ENCODE measurements around the gene CDKN1B. TPM values are rescaled to one million over a fixed set of nuclear protein-coding genes. Genes with fewer than 3 reads are reported as not detected.

Gene CDKN1B
- total and polyA plus RNA-seq, 2 of the 13 experiments (the other 11 are each of a cell fraction or from before 2014, with no cell fraction given) = 20.1 to 37.2 TPM

GRCh38 chr12:12696562-12697383, 20.4 kb upstream of the CDKN1B start (continued):
- no peak for TF ChIP-seq SRF (IDR thresholded peaks at IDR 0.05; ENCODE audit: low read depth, low read length)
- TF ChIP-seq, protein P1, sequence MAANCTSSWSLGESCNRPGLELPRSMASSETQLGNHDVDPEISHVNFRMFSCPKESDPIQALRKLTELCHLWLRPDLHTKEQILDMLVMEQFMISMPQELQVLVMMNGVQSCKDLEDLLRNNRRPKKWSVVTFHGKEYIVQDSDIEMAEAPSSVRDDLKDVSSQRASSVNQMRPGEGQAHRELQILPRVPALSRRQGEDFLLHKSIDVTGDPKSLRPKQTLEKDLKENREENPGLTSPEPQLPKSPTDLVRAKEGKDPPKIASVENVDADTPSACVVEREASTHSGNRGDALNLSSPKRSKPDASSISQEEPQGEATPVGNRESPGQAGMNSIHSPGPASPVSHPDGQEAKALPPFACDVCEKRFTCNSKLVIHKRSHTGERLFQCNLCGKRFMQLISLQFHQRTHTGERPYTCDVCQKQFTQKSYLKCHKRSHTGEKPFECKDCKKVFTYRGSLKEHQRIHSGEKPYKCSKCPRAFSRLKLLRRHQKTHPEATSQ (CRISPR knock-in tag; IDR thresholded peaks at IDR 0.05; ENCODE audit: borderline replicate concordance) = no peak
- no peak for TF ChIP-seq REL (CRISPR knock-in tag; conservative IDR thresholded peaks at IDR 0.05)
- TF ChIP-seq CCDC6 (CRISPR knock-in tag; IDR thresholded peaks at IDR 0.05) = 0 out of 2 replicates have a peak, but pooled peaks have one; percentile 27
- TF ChIP-seq, protein P2, sequence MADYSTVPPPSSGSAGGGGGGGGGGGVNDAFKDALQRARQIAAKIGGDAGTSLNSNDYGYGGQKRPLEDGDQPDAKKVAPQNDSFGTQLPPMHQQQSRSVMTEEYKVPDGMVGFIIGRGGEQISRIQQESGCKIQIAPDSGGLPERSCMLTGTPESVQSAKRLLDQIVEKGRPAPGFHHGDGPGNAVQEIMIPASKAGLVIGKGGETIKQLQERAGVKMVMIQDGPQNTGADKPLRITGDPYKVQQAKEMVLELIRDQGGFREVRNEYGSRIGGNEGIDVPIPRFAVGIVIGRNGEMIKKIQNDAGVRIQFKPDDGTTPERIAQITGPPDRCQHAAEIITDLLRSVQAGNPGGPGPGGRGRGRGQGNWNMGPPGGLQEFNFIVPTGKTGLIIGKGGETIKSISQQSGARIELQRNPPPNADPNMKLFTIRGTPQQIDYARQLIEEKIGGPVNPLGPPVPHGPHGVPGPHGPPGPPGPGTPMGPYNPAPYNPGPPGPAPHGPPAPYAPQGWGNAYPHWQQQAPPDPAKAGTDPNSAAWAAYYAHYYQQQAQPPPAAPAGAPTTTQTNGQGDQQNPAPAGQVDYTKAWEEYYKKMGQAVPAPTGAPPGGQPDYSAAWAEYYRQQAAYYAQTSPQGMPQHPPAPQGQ (CRISPR knock-in tag; IDR thresholded peaks at IDR 0.05; ENCODE audit: borderline replicate concordance) = no peak
- no peak for TF ChIP-seq ZSCAN20 (CRISPR knock-in tag; IDR thresholded peaks at IDR 0.05; ENCODE audit: borderline replicate concordance)
- no peak for TF ChIP-seq LRRFIP1 (CRISPR knock-in tag; conservative IDR thresholded peaks at IDR 0.05)
- no peak for TF ChIP-seq FOSL1 (CRISPR knock-in tag; IDR thresholded peaks at IDR 0.05; ENCODE audit: borderline replicate concordance)
- TF ChIP-seq PCBP1 (IDR thresholded peaks at IDR 0.05; ENCODE audit: borderline replicate concordance, low read depth, low read length) = no peak
- TF ChIP-seq SALL2 (CRISPR knock-in tag; IDR thresholded peaks at IDR 0.05) = no peak
- no peak for TF ChIP-seq ZNF225 (CRISPR knock-in tag; IDR thresholded peaks at IDR 0.05)
- TF ChIP-seq HOXD1 (CRISPR knock-in tag; IDR thresholded peaks at IDR 0.05) = no peak
- TF ChIP-seq ZNF337 (CRISPR knock-in tag; IDR thresholded peaks at IDR 0.05; ENCODE audit: borderline replicate concordance, low read depth) = no peak
- peak; percentile 34; the same call in 1 of the 2 replicates for TF ChIP-seq FOXP4 (CRISPR knock-in tag; IDR thresholded peaks at IDR 0.05)
- no peak for TF ChIP-seq BHLHE40 (IDR thresholded peaks at IDR 0.05; ENCODE audit: low read length)
- TF ChIP-seq ZBTB42 (CRISPR knock-in tag; IDR thresholded peaks at IDR 0.05) = no peak
- TF ChIP-seq RAD51 (IDR thresholded peaks at IDR 0.05; ENCODE audit: borderline replicate concordance) = no peak
- TF ChIP-seq, protein P3, sequence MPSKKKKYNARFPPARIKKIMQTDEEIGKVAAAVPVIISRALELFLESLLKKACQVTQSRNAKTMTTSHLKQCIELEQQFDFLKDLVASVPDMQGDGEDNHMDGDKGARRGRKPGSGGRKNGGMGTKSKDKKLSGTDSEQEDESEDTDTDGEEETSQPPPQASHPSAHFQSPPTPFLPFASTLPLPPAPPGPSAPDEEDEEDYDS (CRISPR knock-in tag; IDR thresholded peaks at IDR 0.05) = no peak
- 0 out of 2 replicates have a peak, but pooled peaks have one; percentile 23 for TF ChIP-seq ZNF350 (CRISPR knock-in tag; IDR thresholded peaks at IDR 0.05; ENCODE audit: borderline replicate concordance, low read depth)
- no peak for TF ChIP-seq JARID2 (CRISPR knock-in tag; IDR thresholded peaks at IDR 0.05; ENCODE audit: insufficient replicate concordance)
- TF ChIP-seq ISX (CRISPR knock-in tag; conservative IDR thresholded peaks at IDR 0.05) = no peak
